Gastrocnemius medialis (tissue), 4 donors: Measurements from ENCODE around the gene DNAJC1. TPM values are rescaled to one million over a fixed set of nuclear protein-coding genes. Genes with fewer than 3 reads are reported as not detected.
"Not testable (repeated sequence)": the region's sequence is repeated elsewhere in the genome, so short reads cannot be mapped to it uniquely, and the experiment has no call there.

Source experiments
- ATAC-seq, 2 donors: fragments of 150-250 bp; one replicate each; pipeline ENCODE4 v1.9.1; 2016
- DNase-seq, 2 donors: peaks; one replicate each; pipeline ENCODE4 v3.0.0-alpha.2; 2019
- H3K27ac ChIP-seq, 4 donors: fragments of 200-600 bp; sonication (generic); 1 replicate in 1 of 4; 2 replicates in 3 of 4; pipeline ENCODE4 v1.5.1; 2016 to 2018; ENCODE audit warnings: mild to moderate bottlenecking in 2 of 4, moderate library complexity in 1 of 4
- H3K27me3 ChIP-seq, 3 donors: fragments of 200-600 bp; sonication (generic) in 2 of 3; 1 replicate in 1 of 3; 2 replicates in 2 of 3; pipeline versions ENCODE4 v1.5.1 to v1.6.0; 2016 to 2019; ENCODE audit warnings: mild to moderate bottlenecking in 1 of 3, moderate library complexity in 1 of 3
- H3K36me3 ChIP-seq, 2 donors: fragments of 200-600 bp; sonication (generic) in 1 of 2; one replicate each; pipeline ENCODE4 v1.5.1; 2017 to 2018
- H3K4me1 ChIP-seq, 2 donors: fragments of 200-600 bp; sonication (generic) in 1 of 2; one replicate each; pipeline ENCODE4 v1.5.1; 2016 to 2017; ENCODE audit warnings: mild to moderate bottlenecking in 2 of 2
- H3K4me3 ChIP-seq, 4 donors: fragments of 200-600 bp; sonication (generic) in 3 of 4; 1 replicate in 1 of 4; 2 replicates in 3 of 4; pipeline ENCODE4 v1.5.1; 2016 to 2019; ENCODE audit warnings: mild to moderate bottlenecking in 2 of 4
- H3K9me3 ChIP-seq, 3 donors: fragments of 200-600 bp; sonication (generic) in 2 of 3; 1 replicate in 1 of 3; 2 replicates in 2 of 3; pipeline ENCODE4 v1.5.1; 2016 to 2019
- POLR2A ChIP-seq, 2 donors: fragments of 450-650 bp; IDR thresholded peaks; one replicate each; pipeline ENCODE4 v1.6.1; 2017; ENCODE audit warnings: antibody characterized with exemption in 2 of 2, mild to moderate bottlenecking in 2 of 2, moderate library complexity in 2 of 2
- in situ Hi-C, 4 donors: fragments of 200-750 bp; cut with MboI; loops; one replicate each; pipeline versions ENCODE4 v1.15.0 to v1.8.0; 2017; ENCODE audit warnings: low sequenced_read_pairs in 4 of 4
- intact Hi-C: fragments of 100-400 bp; cut with DNase I; formaldehyde crosslinking; loops from one replicate; pipeline ENCODE4 v1.15.1; 2023; ENCODE audit warnings: low total_unique reads
- total RNA-seq, 4 donors: library from RNA; depleted of rRNA; stranded (reverse); fragments of >200 nt; gene quantifications; one replicate each; pipeline versions ENCODE4 v1.1.0 to v1.2.3, GENCODE V29; 2016
- TF ChIP-seq, protein P1 (sequence below), 5 experiments: fragments of 450-650 bp in 3 of 5; fragments of 200-600 bp in 2 of 5; sonication (generic) in 2 of 5; IDR thresholded peaks in 4 of 5; conservative IDR thresholded peaks in 1 of 5; 1 replicate in 4 of 5; 2 replicates in 1 of 5; pipeline ENCODE4 v1.5.1; 2016 to 2019; ENCODE audit warnings: antibody characterized with exemption in 5 of 5, mild to moderate bottlenecking in 3 of 5, moderate library complexity in 3 of 5

DNAJC1 gene
- total RNA-seq, 4 donors from 2014 or later: 24.1 to 56.4 (median 35.7) TPM

DNA sequence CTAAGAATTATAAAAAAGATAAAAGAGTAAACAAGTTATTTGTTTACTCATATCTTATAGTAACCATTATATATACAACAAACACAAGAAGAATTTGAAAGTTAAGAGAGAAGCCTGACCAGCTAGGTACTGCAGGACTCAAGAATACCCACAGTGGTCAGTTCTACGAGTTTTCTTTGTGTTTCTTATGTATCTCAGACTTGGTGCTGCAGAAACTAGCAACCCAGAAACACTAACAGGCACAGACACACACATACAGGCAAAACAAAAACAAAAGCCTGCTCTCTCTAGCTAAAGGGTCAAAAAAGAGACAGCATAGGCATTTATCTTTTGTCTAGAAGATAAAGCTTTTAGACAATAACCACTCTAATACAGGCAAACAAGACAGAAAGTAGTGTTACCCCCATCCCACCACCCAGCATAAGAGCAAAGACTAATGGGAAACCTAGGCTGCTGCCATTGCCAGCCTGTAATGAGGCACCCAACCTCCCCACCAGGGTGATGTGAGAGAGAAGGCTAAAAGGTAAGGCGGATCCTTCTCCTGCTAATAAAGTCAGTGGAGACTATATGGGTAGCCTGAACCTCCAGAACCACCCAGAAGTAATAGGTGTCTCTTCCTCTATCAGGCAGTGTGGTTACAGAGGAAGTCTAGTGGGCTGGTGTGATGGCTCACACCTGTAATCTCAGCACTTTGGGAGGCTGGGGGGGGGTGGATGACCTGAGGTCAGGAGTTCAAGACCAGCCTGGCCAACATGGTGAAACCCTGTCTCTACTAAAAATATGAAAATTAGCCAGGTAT lies 113.9 kb downstream of the DNAJC1 start:
- in situ Hi-C loops: no loop called here

DNA sequence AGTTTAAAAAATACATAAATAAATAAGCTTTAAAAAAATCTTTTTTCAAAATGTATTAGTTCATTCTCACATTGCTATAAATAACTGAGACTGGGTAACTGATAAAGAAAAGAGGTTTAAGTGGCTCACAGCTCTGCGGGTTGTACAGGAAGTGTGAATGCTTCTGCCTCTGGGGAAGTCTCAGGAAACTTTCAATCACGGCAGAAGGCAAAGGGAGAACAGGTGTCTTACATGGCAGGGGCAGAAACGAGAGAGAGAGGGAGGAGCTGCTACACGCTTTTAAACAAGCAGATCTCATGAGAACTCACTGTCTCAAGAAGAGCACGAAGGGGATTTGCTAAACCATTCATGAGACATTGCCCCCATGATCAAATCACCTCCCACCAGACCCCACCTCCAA lies 114.6 kb downstream of the DNAJC1 start:
- Histone ChIP-seq H3K4me3 (no peak overlapping the region), H3K27ac (no peak overlapping the region), H3K27me3 (no peaks in the 10 kb centered on the region), H3K4me1 (no peaks in the 10 kb centered on the region), H3K36me3 (no peaks in the 10 kb centered on the region), H3K9me3 (no peaks in the 10 kb centered on the region)
- intact Hi-C loops: no loop called here
- ATAC-seq (no peak), DNase-seq (no peak)
- in situ Hi-C loops: no loop called here
- no peak for TF ChIP-seq POLR2A (IDR thresholded peaks at IDR 0.05)
- TF ChIP-seq, protein P1, sequence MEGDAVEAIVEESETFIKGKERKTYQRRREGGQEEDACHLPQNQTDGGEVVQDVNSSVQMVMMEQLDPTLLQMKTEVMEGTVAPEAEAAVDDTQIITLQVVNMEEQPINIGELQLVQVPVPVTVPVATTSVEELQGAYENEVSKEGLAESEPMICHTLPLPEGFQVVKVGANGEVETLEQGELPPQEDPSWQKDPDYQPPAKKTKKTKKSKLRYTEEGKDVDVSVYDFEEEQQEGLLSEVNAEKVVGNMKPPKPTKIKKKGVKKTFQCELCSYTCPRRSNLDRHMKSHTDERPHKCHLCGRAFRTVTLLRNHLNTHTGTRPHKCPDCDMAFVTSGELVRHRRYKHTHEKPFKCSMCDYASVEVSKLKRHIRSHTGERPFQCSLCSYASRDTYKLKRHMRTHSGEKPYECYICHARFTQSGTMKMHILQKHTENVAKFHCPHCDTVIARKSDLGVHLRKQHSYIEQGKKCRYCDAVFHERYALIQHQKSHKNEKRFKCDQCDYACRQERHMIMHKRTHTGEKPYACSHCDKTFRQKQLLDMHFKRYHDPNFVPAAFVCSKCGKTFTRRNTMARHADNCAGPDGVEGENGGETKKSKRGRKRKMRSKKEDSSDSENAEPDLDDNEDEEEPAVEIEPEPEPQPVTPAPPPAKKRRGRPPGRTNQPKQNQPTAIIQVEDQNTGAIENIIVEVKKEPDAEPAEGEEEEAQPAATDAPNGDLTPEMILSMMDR (IDR thresholded peaks at IDR 0.05 in 4 of 5, conservative IDR thresholded peaks at IDR 0.05 in 1 of 5): no peak

More for the DNA sequence above, 113.9 kb downstream of the DNAJC1 start:
- no peaks in the 10 kb centered on the region for H3K27me3 ChIP-seq
- no peak overlapping the region for H3K27ac ChIP-seq
- intact Hi-C loops: no loop called here
- no peaks in the 10 kb centered on the region for H3K36me3 ChIP-seq
- ATAC-seq: no peak
- no peak for DNase-seq
- no peaks in the 10 kb centered on the region for H3K9me3 ChIP-seq
- TF ChIP-seq, protein P1 (IDR thresholded peaks at IDR 0.05 in 4 of 5, conservative IDR thresholded peaks at IDR 0.05 in 1 of 5): no peak
- TF ChIP-seq POLR2A (IDR thresholded peaks at IDR 0.05): no peak
- H3K4me3 ChIP-seq: no peak overlapping the region
- no peaks in the 10 kb centered on the region for H3K4me1 ChIP-seq

DNA sequence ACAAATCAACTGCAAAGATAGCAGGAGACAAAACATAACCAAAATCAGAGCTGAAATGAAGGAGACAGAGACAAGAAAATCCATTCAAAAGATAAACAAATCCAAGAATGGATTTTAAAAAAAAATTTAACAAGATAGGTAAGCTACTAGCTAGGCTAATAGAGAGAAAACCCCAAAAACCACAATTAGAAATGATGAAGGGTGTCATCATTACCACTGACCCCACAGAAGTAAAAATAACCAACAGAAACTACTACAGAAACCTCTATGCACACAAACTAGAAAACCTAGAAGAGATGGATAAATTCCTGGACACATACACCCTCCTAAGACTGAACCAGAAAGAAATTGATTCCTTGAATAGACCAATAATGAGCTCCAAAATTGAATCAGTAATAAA lies 117.6 kb downstream of the DNAJC1 start:
- TF ChIP-seq POLR2A (IDR thresholded peaks at IDR 0.05): no peak
- TF ChIP-seq, protein P1 (IDR thresholded peaks at IDR 0.05 in 4 of 5, conservative IDR thresholded peaks at IDR 0.05 in 1 of 5): no peak
- DNase-seq: no peak
- in situ Hi-C loops (no loop called here), intact Hi-C loops (no loop called here)
- H3K4me3 ChIP-seq: no peak overlapping the region
- H3K27me3 ChIP-seq: no peaks in the 10 kb centered on the region
- H3K36me3 ChIP-seq: no peaks in the 10 kb centered on the region
- H3K27ac ChIP-seq: no peak overlapping the region
- H3K4me1 ChIP-seq: no peaks in the 10 kb centered on the region
- no peak for ATAC-seq
- no peaks in the 10 kb centered on the region for H3K9me3 ChIP-seq

DNA sequence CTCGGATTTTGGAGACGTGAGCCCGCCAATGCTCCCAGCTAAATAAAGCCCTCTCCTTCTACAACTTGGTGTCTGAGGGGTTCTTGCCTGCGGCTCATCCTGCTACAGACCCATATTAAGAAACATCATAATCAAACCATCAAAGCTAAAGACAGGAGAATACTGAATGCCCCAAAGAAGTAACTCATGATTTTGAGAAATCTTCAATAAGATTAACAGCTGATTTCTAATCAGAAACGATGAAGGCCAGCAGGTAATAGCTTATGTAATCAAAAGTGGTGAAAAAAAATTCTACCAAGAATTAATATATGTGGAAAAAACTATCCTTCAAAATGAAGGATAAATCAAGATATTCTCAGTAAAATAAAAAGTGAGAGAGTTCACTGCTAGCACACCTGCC lies 130.3 kb downstream of the DNAJC1 start:
- Histone ChIP-seq H3K27me3 (no peaks in the 10 kb centered on the region), H3K36me3 (peaks cover 0 to 3% of the 10 kb centered on the region in 2 donors), H3K4me1 (no peaks in the 10 kb centered on the region), H3K4me3 (no peak overlapping the region), H3K9me3 (no peaks in the 10 kb centered on the region), H3K27ac (no peak overlapping the region)
- intact Hi-C loops (no loop called here), in situ Hi-C loops (no loop called here)
- no peak for TF ChIP-seq POLR2A (IDR thresholded peaks at IDR 0.05)
- TF ChIP-seq, protein P1 (IDR thresholded peaks at IDR 0.05 in 4 of 5, conservative IDR thresholded peaks at IDR 0.05 in 1 of 5): no peak
- no peak for ATAC-seq
- DNase-seq: no peak

DNA sequence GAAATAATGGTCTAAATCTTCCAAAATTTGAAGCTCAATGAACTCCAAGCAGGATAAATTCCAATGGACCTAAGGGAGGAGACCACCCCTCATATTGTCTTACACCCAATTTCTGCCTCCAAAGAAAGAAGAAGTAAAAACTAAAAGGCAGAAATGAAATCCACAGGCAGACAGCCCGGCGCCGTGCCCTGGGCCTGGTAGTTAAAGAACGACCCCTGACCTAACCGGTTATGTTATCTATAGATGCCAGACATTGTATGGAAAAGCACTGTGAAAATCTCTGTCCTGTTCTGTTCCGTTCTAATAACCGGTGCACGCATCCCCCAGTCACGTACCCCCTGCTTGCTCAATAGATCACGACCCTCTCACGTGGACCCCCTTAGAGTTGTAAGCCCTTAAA lies 130.8 kb downstream of the DNAJC1 start:
- H3K27ac ChIP-seq, H3K4me1 ChIP-seq, H3K36me3 ChIP-seq, in situ Hi-C loops, DNase-seq, ATAC-seq, H3K9me3 ChIP-seq, H3K4me3 ChIP-seq, H3K27me3 ChIP-seq, intact Hi-C loops: not testable (repeated sequence)
